Activated CD8-positive, alpha-beta T cell treated with anti-CD3 and anti-CD28 coated beads for 36 hours (primary cell): ENCODE data around the gene NECTIN1. TPM values are rescaled to one million over a fixed set of nuclear protein-coding genes. Genes with fewer than 3 reads are reported as not detected.

Experiments used
- ATAC-seq: fragments of 200-7000 bp; cut with Tn5 transposase; one replicate; pipeline ENCODE4 v1.10.0; 2021; ENCODE audit warnings: mild to moderate bottlenecking, moderate library complexity
- CTCF ChIA-PET: fragments of 350-600 bp; sonication (Branson Sonifier 250); formaldehyde crosslinking; loops from one replicate; lab custom pipeline; 2021; ENCODE audit warnings: antibody characterized with exemption; lab: Charles Lee
- POLR2A ChIA-PET: fragments of 350-600 bp; sonication (Branson Sonifier 250); formaldehyde crosslinking; loops from one replicate; lab custom pipeline; 2021; ENCODE audit warnings: antibody characterized with exemption; lab: Charles Lee
- DNase-seq: peaks from one replicate; pipeline ENCODE4 v3.0.0-alpha.2; 2020
- H3K27ac Mint-ChIP-seq: one replicate; pipeline ENCODE4 v1.8.0; 2021; ENCODE audit warnings: mild to moderate bottlenecking, mixed read lengths
- H3K27me3 Mint-ChIP-seq: one replicate; pipeline ENCODE4 v1.8.0; 2021; ENCODE audit warnings: mixed read lengths
- H3K36me3 Mint-ChIP-seq: one replicate; pipeline ENCODE4 v1.8.0; 2021; ENCODE audit warnings: low read depth, mixed read lengths
- H3K4me1 Mint-ChIP-seq: one replicate; pipeline ENCODE4 v1.8.0; 2021; ENCODE audit warnings: low read depth, mixed read lengths
- H3K4me3 Mint-ChIP-seq: one replicate; pipeline ENCODE4 v1.8.0; 2021; ENCODE audit warnings: mild to moderate bottlenecking, moderate library complexity, mixed read lengths
- H3K9me3 Mint-ChIP-seq: one replicate; pipeline ENCODE4 v1.8.0; 2021; ENCODE audit warnings: mixed read lengths
- intact Hi-C: fragments of 100-400 bp; cut with micrococcal nuclease; formaldehyde crosslinking; loops from one replicate; pipeline ENCODE4 v1.10.0; 2022
- total RNA-seq, 2 experiments: library from RNA; stranded (reverse); gene quantifications; one replicate each; pipeline ENCODE4 v1.2.3, GENCODE V29; 2021
- TF ChIP-seq, protein P1 (sequence below): fragments of 200-600 bp; IDR thresholded peaks from one replicate; pipeline ENCODE4 v1.8.0; 2022; ENCODE audit warnings: antibody characterized with exemption, mild to moderate bottlenecking

Gene NECTIN1
- total RNA-seq, 2 experiments from 2014 or later = 2.6 to 3.8 TPM

DNA sequence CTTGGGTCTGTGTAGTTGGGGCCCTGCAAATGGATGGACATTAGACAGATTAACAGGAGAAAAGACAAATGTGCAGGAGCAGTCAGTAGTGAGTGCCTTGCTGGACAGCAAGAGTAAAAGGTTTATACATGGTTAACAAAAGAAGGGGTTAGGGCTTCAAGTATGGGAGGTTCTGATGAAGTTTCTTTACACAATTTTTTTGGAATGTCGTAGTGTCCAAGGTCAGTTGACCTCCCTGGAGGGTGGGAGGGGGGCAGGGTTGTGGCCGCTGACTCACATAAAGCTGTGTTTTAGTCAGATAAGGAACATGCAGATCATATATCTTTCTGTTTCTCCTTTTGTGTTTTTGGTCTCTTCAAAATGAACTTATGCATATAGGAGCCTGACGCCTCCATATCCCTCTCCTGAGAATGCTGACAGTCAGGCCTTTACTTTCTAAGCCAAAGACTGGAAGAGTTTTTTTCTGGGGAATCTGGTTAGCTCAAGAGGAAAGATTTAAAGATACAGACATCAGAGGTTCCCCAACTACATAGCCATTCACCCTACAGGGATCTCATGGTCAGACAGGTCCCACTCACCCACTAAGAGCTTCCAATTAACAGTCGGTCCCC lies 134.3 kb downstream of the NECTIN1 start:
- Mint-ChIP-seq H3K4me3 (no peak overlapping the region), H3K27me3 (peaks cover 5% of the 10 kb centered on the region), H3K36me3 (no peaks in the 10 kb centered on the region), H3K9me3 (no peaks in the 10 kb centered on the region), H3K4me1 (no peaks in the 10 kb centered on the region), H3K27ac (no peak overlapping the region)
- intact Hi-C loops = no loop called here
- ATAC-seq (no peak), DNase-seq (no peak)
- ChIA-PET POLR2A (interaction anchor here (1.3 kb wide), 1 partner anchor 16 kb away, joined by 3 read pairs; no protein-coding TSS in a partner anchor), CTCF (interaction anchor here (0.9 kb wide), 1 partner anchor 30 kb away, joined by 4 read pairs; no protein-coding TSS in a partner anchor)
- TF ChIP-seq, protein P1, sequence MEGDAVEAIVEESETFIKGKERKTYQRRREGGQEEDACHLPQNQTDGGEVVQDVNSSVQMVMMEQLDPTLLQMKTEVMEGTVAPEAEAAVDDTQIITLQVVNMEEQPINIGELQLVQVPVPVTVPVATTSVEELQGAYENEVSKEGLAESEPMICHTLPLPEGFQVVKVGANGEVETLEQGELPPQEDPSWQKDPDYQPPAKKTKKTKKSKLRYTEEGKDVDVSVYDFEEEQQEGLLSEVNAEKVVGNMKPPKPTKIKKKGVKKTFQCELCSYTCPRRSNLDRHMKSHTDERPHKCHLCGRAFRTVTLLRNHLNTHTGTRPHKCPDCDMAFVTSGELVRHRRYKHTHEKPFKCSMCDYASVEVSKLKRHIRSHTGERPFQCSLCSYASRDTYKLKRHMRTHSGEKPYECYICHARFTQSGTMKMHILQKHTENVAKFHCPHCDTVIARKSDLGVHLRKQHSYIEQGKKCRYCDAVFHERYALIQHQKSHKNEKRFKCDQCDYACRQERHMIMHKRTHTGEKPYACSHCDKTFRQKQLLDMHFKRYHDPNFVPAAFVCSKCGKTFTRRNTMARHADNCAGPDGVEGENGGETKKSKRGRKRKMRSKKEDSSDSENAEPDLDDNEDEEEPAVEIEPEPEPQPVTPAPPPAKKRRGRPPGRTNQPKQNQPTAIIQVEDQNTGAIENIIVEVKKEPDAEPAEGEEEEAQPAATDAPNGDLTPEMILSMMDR = no peak

DNA sequence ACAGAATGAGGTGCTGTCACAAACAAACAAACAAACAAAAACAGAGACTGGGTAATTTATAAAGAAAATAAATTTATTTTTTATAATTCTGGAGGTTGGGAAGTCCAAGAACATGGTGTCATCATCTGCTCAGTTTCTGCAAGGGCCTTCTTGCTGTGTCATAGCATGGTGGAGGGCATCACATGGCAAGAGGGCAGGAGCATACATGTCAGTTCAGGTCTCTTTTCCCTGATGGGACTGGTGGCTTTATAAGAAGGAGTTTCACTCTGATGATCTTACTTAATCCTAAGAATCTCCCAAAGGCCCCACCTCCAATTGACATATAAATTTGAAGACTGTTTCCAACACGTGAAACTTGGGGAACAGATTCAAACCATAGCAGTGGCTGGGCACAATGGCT lies 135.7 kb downstream of the NECTIN1 start:
- TF ChIP-seq, protein P1 = no peak
- Mint-ChIP-seq H3K9me3 (no peaks in the 10 kb centered on the region), H3K36me3 (no peaks in the 10 kb centered on the region), H3K4me3 (no peak overlapping the region), H3K4me1 (no peaks in the 10 kb centered on the region), H3K27ac (no peak overlapping the region), H3K27me3 (peaks cover 6% of the 10 kb centered on the region)
- CTCF ChIA-PET = no interaction called here
- POLR2A ChIA-PET = no interaction called here
- ATAC-seq = no peak
- DNase-seq = no peak
- intact Hi-C loops = no loop called here

DNA sequence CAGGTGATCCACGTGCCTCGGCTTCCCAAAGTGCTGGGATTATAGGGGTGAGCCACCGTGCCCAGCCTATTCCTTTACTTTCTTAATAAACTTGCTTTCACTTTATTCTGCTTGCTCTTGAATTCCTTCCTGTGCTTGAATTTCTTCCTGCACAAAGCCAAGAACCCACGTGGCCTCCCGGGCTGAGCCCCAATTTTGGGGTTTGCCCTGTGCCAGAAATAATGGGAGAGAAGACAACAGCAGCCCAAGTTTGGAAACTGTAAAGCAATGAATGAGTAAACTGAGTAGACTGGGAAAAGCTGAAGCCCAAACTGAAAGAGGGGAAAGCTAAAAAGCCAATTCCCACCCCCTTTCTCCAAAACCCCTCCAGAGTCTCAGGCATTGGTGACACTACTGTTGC lies 136.4 kb downstream of the NECTIN1 start:
- no peak for DNase-seq
- Mint-ChIP-seq H3K27ac (no peak overlapping the region), H3K4me1 (no peaks in the 10 kb centered on the region), H3K4me3 (no peak overlapping the region), H3K27me3 (peaks cover 6% of the 10 kb centered on the region), H3K36me3 (no peaks in the 10 kb centered on the region), H3K9me3 (no peaks in the 10 kb centered on the region)
- POLR2A ChIA-PET = no interaction called here
- CTCF ChIA-PET = no interaction called here
- intact Hi-C loops = no loop called here
- TF ChIP-seq, protein P1 = no peak
- no peak for ATAC-seq

DNA sequence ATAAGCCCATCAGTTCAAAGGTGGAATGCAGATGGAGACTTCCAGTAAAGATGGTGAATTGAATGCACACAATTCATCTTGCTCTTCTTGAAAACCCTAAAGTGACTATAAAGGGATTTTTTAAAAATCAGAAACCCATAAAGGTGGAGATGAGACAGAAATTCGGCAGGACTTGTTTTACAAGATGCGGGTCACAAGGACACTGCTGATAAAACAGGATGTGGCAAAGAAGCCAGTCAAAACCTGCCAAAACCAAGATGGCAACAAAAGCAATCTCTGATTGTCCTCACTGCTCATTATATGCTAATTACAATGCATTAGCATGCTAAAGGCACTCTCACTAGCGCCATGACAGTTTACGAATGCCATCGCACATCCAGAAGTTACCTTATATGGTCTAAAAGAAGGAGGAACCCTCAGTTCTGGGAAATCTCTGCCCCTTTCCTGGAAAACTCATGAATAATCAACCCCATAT lies 137.1 kb downstream of the NECTIN1 start:
- CTCF ChIA-PET = no interaction called here
- no peaks in the 10 kb centered on the region for H3K9me3 Mint-ChIP-seq
- POLR2A ChIA-PET = no interaction called here
- no peak overlapping the region for H3K27ac Mint-ChIP-seq
- ATAC-seq (no peak), DNase-seq (no peak)
- H3K27me3 Mint-ChIP-seq = peaks cover 7% of the 10 kb centered on the region
- TF ChIP-seq, protein P1 = no peak
- H3K4me3 Mint-ChIP-seq = no peak overlapping the region
- H3K4me1 Mint-ChIP-seq = no peaks in the 10 kb centered on the region
- H3K36me3 Mint-ChIP-seq = no peaks in the 10 kb centered on the region
- intact Hi-C loops = no loop called here

DNA sequence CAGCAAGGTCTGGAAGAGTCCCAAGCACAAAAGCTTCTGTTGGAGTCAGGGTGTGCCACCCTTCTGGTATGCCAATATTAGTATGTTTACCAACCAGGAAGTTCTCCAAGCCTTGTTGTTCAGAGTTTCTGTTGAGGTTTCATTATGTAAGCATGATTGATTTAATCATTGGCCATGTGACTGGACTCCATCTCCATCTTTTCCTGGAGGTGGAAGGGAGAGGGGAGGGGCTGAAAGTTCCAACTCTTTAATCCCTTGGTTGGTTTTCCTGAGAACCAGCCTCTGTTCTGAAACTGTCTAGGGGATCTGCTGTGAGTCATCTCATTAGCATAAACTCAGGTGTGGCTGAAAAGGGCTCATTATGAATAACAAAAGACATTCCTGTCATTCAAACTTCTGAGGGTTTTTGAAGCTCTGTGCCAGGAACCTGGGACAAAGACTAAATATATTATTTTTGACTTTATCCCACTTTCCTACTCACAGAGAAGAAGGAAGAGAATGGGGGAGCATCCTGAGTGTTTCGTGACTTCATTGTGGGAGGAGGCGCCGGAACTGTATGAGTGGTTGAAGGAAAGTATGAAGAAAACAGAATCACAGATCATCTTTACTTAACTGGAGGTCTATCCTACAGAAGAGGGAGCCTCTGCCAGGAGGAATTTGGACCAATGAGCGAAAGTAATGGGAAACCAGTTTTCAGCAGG lies 138.2 kb downstream of the NECTIN1 start:
- intact Hi-C loops = no loop called here
- Mint-ChIP-seq H3K27ac (no peak overlapping the region), H3K4me3 (no peak overlapping the region), H3K36me3 (no peaks in the 10 kb centered on the region), H3K9me3 (no peaks in the 10 kb centered on the region), H3K27me3 (peaks cover 16% of the 10 kb centered on the region), H3K4me1 (no peaks in the 10 kb centered on the region)
- DNase-seq (no peak), ATAC-seq (peak; percentile 24)
- CTCF ChIA-PET = no interaction called here
- TF ChIP-seq, protein P1 = no peak
- POLR2A ChIA-PET = no interaction called here
